ENCODE results near the gene PARD3B.

The PARD3B gene

GRCh38 chr2:205500065-205500464, 954.8 kb downstream of the PARD3B start:
- ATAC-seq (ENCODE audit: insufficient read depth, low read depth) (no peak), DNase-seq (no peak)
- TF ChIP-seq EZH2 (IDR thresholded peaks at IDR 0.05; ENCODE audit: borderline replicate concordance, low read depth, low read length, severe bottlenecking), result no peak
- no peak for TF ChIP-seq CTCF (IDR thresholded peaks at IDR 0.05; ENCODE audit: borderline replicate concordance, extremely low read depth, low read length, poor library complexity, severe bottlenecking)
- Histone ChIP-seq H2AFZ (ENCODE audit: low read depth, low read length) (no peak overlapping the region), H3K4me2 (ENCODE audit: insufficient read depth, low read length) (no peak overlapping the region), H3K27ac (ENCODE audit: low read length) (no peak overlapping the region), H4K20me1 (ENCODE audit: insufficient read depth, low read length) (no peaks in the 10 kb centered on the region), H3K9me3 (ENCODE audit: insufficient read depth, low read length, severe bottlenecking) (no peaks in the 10 kb centered on the region), H3K4me3 (ENCODE audit: low read depth in 1 of 2, low read length in 2 of 2) (no peak overlapping the region), H3K4me1 (ENCODE audit: insufficient read depth, low read length) (no peaks in the 10 kb centered on the region), H3K9ac (ENCODE audit: low read depth, low read length) (no peak overlapping the region), H3K27me3 (ENCODE audit: insufficient read depth, low read length, poor library complexity) (no peaks in the 10 kb centered on the region), H3K36me3 (ENCODE audit: insufficient read depth, low read length) (no peaks in the 10 kb centered on the region), H3K79me2 (ENCODE audit: insufficient read depth, low read length) (no peaks in the 10 kb centered on the region)

- H3K4me1 ChIP-seq (ENCODE audit: insufficient read depth, low read length), result no peaks in the 10 kb centered on the region
- TF ChIP-seq CTCF (IDR thresholded peaks at IDR 0.05; ENCODE audit: borderline replicate concordance, extremely low read depth, low read length, poor library complexity, severe bottlenecking) (no peak), EZH2 (IDR thresholded peaks at IDR 0.05; ENCODE audit: borderline replicate concordance, low read depth, low read length, severe bottlenecking) (no peak)
- no peak for ATAC-seq (ENCODE audit: insufficient read depth, low read depth)
Measured at GRCh38 chr2:205500951-205501350, 955.7 kb downstream of the PARD3B start.

GRCh38 chr2:205501826-205502225, 956.6 kb downstream of the PARD3B start:
- Histone ChIP-seq H3K27ac (ENCODE audit: low read length) (no peak overlapping the region), H3K4me3 (ENCODE audit: low read depth in 1 of 2, low read length in 2 of 2) (no peak overlapping the region), H2AFZ (ENCODE audit: low read depth, low read length) (no peak overlapping the region), H3K36me3 (ENCODE audit: insufficient read depth, low read length) (no peaks in the 10 kb centered on the region), H4K20me1 (ENCODE audit: insufficient read depth, low read length) (no peaks in the 10 kb centered on the region), H3K79me2 (ENCODE audit: insufficient read depth, low read length) (no peaks in the 10 kb centered on the region), H3K27me3 (ENCODE audit: insufficient read depth, low read length, poor library complexity) (no peaks in the 10 kb centered on the region), H3K9me3 (ENCODE audit: insufficient read depth, low read length, severe bottlenecking) (no peaks in the 10 kb centered on the region), H3K4me1 (ENCODE audit: insufficient read depth, low read length) (no peaks in the 10 kb centered on the region), H3K9ac (ENCODE audit: low read depth, low read length) (no peak overlapping the region), H3K4me2 (ENCODE audit: insufficient read depth, low read length) (no peak overlapping the region)
- DNase-seq, result no peak
- no peak for ATAC-seq (ENCODE audit: insufficient read depth, low read depth)
- TF ChIP-seq CTCF (IDR thresholded peaks at IDR 0.05; ENCODE audit: borderline replicate concordance, extremely low read depth, low read length, poor library complexity, severe bottlenecking), result no peak
- TF ChIP-seq EZH2 (IDR thresholded peaks at IDR 0.05; ENCODE audit: borderline replicate concordance, low read depth, low read length, severe bottlenecking), result no peak

More at GRCh38 chr2:205500951-205501350, 955.7 kb downstream of the PARD3B start:
- no peak for DNase-seq
- Histone ChIP-seq H3K27ac (ENCODE audit: low read length) (no peak overlapping the region), H3K79me2 (ENCODE audit: insufficient read depth, low read length) (no peaks in the 10 kb centered on the region), H3K9me3 (ENCODE audit: insufficient read depth, low read length, severe bottlenecking) (no peaks in the 10 kb centered on the region), H3K9ac (ENCODE audit: low read depth, low read length) (no peak overlapping the region), H3K4me2 (ENCODE audit: insufficient read depth, low read length) (no peak overlapping the region), H3K36me3 (ENCODE audit: insufficient read depth, low read length) (no peaks in the 10 kb centered on the region), H3K4me3 (ENCODE audit: low read depth in 1 of 2, low read length in 2 of 2) (no peak overlapping the region), H3K27me3 (ENCODE audit: insufficient read depth, low read length, poor library complexity) (no peaks in the 10 kb centered on the region), H2AFZ (ENCODE audit: low read depth, low read length) (no peak overlapping the region), H4K20me1 (ENCODE audit: insufficient read depth, low read length) (no peaks in the 10 kb centered on the region)

GRCh38 chr2:205505371-205505770, 960.1 kb downstream of the PARD3B start:
- Histone ChIP-seq H3K27me3 (ENCODE audit: insufficient read depth, low read length, poor library complexity) (no peaks in the 10 kb centered on the region), H3K9me3 (ENCODE audit: insufficient read depth, low read length, severe bottlenecking) (no peaks in the 10 kb centered on the region), H3K36me3 (ENCODE audit: insufficient read depth, low read length) (no peaks in the 10 kb centered on the region), H3K4me1 (ENCODE audit: insufficient read depth, low read length) (no peaks in the 10 kb centered on the region), H3K79me2 (ENCODE audit: insufficient read depth, low read length) (no peaks in the 10 kb centered on the region), H3K9ac (ENCODE audit: low read depth, low read length) (no peak overlapping the region), H3K4me3 (ENCODE audit: low read depth in 1 of 2, low read length in 2 of 2) (no peak overlapping the region), H3K27ac (ENCODE audit: low read length) (no peak overlapping the region), H4K20me1 (ENCODE audit: insufficient read depth, low read length) (no peaks in the 10 kb centered on the region), H2AFZ (ENCODE audit: low read depth, low read length) (no peak overlapping the region), H3K4me2 (ENCODE audit: insufficient read depth, low read length) (no peak overlapping the region)
- no peak for TF ChIP-seq EZH2 (IDR thresholded peaks at IDR 0.05; ENCODE audit: borderline replicate concordance, low read depth, low read length, severe bottlenecking)
- no peak for TF ChIP-seq CTCF (IDR thresholded peaks at IDR 0.05; ENCODE audit: borderline replicate concordance, extremely low read depth, low read length, poor library complexity, severe bottlenecking)
- no peak for ATAC-seq (ENCODE audit: insufficient read depth, low read depth)
- DNase-seq, result no peak

All from DND-41 (cell line).